Measurements from ENCODE around the gene NCAPH2.

Gene NCAPH2

DNA sequence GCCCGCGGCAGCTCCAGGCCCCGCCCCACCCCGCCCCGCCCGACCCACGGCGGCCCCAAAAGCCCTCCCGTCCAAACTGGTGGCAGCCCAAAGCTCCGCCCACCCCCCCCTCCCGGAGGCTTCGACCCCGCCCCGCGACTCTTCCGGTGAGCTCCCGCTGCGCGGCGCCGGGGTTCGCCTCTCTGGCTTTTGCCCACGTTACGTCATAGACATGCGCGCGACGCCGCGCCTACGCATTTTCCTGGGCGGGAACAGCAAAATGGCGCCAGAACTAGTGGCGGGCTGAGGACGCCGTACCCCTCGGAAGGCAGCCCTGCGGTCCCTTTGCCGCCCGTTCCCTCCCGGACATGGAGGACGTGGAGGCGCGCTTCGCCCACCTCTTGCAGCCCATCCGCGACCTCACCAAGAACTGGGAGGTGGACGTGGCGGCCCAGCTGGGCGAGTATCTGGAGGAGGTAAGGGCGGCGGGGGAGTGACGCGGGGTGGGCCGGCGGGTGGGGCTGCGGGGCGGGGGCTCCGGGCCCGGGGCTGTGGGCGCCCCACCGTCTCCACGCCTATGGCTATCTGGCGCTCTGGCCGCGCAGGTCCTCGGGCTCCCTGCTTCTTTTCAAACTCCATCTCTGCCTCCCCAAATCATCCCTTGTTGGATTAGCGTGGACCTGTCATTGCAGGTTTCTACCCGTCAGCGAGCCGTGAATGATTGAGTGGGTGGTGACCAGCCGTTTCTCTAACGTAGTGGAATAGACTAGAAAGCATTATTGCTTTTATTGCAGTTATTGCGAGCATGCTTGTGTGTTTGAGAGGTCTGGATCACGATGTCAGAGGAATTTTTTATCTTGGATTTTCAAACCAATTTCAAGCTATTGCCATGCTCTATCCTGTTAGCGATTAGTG lies at the start of gene NCAPH2:
Gene NCAPH2, plus strand, starts transcription at position 234 of the 894 bp plus-strand sequence. Its CDS starts 114 bp downstream, at position 348.
- no peak for DNase-seq (ENCODE audit: low read depth)

DNA sequence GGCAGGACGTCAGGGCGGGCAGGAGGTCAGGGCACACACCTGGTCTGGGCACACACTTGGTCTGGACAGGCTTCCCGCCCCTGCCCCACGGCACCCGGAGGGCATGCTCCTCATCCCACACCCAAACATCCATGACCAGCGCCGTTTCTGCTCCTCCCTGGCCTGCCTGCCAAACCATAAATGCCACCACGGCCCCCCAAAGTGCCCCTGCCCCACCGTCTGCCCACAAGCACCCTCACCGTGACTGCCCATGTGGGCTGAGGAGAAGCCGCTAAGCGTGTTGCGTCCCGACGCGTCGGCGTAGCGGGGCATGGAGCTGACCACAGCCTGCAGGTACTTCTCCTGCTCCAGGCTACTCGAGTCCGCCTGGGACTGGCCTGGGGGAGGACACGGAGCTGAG lies 49.0 kb upstream of the NCAPH2 start:
- no peak for DNase-seq (ENCODE audit: low read depth)

DNA sequence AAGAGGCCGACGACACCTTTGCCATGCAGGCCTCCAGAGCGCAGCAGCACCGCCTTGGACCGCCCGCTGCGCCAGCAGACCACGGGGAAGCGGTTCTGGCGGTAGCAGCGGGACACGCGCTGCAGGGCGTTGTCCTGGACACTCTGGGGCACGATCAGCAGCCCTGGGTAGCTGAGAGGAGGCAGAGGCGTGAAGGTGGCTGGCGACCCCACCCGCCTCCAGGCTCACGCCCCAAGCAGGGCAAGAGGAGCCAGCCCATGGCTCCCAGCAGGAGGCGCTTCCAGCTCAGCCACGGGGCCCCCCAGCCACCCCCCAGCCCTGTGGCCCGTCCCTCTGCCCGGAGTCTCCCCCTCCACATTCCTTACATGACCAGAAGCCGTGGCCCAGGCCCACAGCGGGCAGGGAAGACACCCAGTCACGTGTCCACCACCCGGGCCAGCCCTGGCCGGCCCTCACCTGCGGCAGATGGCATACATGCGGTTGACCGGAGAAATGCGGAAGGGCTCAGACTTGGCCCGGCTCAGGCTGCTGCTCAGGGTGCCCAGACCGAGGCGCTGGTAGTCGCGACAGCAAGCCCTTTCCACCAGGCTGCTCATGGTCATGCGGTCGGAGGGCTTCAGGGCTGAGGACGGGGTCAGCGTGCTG lies 48.4 kb upstream of the NCAPH2 start:
- DNase-seq (ENCODE audit: low read depth), result no peak

GRCh38 chr22:50460938-50461337 lies 47.1 kb upstream of the NCAPH2 start:
- no peak for DNase-seq (ENCODE audit: low read depth)

GRCh38 chr22:50461536-50461935 lies 46.5 kb upstream of the NCAPH2 start:
- no peak for DNase-seq (ENCODE audit: low read depth)

- DNase-seq (ENCODE audit: low read depth), result no peak
Observed at GRCh38 chr22:50461979-50462540, 46.0 kb upstream of the NCAPH2 start.

GRCh38 chr22:50463188-50463900 lies 44.7 kb upstream of the NCAPH2 start:
- DNase-seq (ENCODE audit: low read depth), result no peak

- no peak for DNase-seq (ENCODE audit: low read depth)
Observed at GRCh38 chr22:50464451-50464850, 43.6 kb upstream of the NCAPH2 start.

GRCh38 chr22:50465066-50465930 lies 42.7 kb upstream of the NCAPH2 start:
- no peak for DNase-seq (ENCODE audit: low read depth)

DNA sequence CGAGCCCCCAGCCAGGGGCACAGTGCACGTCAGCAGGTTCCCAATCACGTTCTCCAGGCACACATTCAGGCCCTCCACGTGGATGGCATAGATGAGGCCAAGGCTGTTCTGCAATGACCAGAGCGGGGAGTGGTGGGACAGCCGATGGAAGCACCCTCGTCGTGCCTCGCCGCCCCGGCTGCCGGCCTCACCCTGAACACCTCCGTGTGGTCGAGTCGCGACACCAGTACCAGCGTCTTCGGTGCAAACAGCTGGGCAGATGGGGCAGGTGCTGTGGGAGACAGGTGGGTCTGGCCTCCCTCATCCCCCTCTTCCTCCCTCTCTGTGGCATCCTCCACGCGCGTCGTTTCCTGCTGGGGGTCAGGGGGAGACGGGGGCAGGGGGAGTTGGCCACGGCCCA lies 40.7 kb upstream of the NCAPH2 start:
- no peak for DNase-seq (ENCODE audit: low read depth)

GRCh38 chr22:50467773-50468440 lies 40.1 kb upstream of the NCAPH2 start:
- DNase-seq (ENCODE audit: low read depth), result no peak

DNA sequence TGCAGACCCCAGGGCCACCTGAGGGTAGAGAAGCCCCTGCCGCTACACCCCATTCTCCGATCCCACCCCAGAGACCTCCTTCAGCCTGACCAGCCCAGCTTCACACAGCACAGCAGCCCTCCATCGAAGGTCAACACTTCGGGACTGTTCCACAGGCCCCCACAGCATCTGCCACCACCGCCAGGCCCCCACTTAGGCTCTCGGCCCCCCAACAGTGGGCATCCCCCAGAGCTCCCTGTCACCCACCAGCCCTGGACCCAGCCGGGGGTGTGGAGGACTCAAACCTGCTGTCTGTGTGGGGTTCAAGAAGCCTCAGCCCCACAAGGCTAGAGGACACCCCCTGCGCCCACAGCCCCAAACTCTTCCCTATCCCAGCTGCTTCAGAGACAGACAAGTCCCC lies 39.4 kb upstream of the NCAPH2 start:
- no peak for DNase-seq (ENCODE audit: low read depth)

DNA sequence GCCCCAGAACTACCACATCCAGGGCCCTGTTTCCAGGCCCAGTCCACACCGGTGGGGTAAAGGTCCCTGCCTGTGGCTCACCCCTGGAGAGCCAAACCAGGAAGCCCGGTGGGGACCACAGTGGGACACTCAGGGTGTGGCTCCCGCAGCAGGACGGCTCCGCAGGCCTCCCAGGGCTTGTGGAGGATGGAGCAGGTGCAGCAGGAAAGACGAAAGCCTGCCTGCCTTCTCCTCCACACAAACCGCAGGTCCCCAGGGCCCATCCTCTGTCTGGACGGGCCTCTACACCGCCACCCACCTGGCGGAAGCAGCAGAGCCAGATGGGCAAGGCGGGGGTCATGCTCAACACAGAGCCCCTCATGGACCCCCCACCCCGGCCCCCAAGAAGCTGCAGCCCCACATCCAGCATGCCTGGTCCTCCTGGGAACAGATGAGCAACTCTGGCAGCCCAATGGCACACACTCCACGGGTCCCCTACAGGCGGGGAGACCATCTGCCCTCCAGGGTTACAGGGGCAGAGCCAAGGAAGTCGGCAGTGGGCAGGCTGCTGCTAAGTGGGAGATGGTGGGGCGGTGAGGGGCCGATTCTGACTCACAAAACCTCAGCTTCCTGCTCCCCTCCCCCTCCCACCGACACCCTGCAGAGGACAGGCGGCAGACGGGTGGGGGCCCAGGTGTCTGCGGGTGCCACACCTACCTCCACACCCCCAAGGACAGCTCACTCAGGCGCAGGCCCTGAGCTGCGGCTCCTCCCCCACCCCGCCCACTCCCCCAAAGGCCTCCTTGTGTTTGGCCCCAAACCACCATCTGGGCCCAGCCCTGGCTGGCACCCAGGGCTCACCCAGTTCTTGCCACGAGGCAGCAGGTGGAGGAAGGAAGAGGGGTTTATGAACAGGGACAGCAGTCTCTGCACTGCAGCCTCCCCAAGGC lies 38.4 kb upstream of the NCAPH2 start:
- no peak for DNase-seq (ENCODE audit: low read depth)

DNA sequence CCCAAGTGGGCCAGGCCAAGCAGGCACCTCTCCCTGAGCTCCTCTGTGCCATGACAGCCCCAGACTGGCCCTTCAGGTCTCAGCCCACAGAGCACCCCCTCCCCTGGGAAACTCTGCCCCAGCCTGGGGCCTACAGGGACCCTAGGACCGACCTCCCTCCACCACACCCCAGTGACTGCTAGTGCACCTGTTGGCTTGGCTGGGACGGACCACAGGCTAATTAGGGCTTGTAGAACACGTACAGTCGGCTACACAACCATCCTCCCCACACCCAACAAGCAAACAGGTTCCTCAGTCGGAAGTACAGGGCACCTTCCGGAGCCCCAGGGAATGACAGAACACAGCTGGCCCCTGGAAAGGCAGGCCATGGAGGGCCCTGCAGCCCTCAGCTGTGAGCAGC lies 37.5 kb upstream of the NCAPH2 start:
- DNase-seq (ENCODE audit: low read depth), result no peak

DNA sequence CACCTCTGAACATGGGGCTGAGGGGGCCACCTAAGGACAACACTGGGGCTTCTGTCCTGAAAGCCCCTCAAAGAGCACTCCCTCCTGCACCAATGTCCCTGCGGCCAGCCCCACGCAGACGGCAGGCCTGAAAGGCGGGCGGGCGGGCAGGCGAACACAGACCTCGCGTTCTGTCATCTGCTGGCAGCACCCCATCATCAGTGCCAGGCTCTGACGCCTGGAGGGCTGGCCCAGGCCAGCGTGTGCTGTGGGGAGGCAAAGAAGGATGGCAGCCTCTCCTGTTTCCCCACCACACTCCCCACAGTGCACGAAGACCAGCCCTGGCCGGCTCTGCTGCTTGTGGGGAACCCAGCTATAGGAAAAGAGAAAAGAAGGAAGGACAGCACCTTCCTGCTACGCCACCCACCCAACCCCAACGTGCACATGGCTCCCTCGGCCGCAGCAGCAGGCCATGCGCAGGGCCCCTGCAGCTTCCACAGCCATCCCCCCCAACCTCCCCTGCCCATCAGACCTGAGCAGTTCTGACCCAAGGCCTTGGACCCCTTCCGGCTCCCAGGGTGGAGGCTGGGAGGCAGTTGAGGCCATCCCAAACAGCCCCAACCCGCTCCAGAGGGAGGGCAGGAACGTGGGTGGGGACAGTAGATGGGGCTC lies 36.7 kb upstream of the NCAPH2 start:
- no peak for DNase-seq (ENCODE audit: low read depth)

DNA sequence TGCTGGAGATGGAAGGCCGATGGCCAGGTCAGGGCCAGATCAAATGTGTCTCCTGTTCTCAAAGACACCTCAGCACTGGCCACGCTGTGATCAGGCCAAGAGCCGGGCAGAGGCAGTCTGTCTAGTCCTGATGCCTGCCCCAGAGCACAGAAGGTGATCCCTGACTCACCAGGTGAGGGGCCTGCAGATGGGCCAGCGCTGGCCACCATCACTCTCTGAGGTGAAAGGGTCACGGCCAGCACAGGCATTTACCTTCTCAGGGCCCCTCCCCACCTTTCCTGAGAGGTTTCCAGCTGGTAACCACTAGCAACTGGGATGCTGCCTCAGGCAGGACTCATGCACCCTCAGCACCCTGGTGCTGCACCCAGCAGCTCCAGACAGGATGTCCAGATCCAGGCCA lies 36.1 kb upstream of the NCAPH2 start:
- no peak for DNase-seq (ENCODE audit: low read depth)

DNA sequence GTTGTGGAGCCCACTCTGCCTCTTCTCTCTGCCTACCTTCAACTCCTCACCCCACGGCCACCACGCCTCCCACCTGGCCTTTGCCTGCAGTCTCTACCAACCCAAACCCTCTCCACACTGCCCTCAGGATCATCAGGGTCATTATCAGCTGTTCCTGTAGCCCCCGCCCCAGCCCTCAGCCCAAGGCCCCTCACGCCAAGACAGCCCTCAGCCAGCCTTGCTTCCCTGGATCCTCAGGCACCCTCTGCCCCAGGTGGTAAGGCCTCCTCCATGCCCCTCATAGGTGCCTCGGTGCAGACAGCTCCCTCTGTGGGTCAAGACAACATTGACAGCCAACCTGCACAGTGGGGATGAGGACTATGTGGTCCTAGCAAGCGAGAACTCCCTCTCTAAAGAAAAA lies 34.9 kb upstream of the NCAPH2 start:
- no peak for DNase-seq (ENCODE audit: low read depth)

GRCh38 chr22:50473855-50474671 lies 34.0 kb upstream of the NCAPH2 start:
- no peak for DNase-seq (ENCODE audit: low read depth)

Measured in GM04503 (cell line).